ENCODE results near the gene LRRC47.

GRCh38 chr1:3837685-3838084 lies 41.4 kb upstream of the LRRC47 start:
- TF ChIP-seq EP300 (conservative IDR thresholded peaks at IDR 0.05; ENCODE audit: poor library complexity, severe bottlenecking): no peak
- TF ChIP-seq MXI1 (conservative IDR thresholded peaks at IDR 0.05; ENCODE audit: poor library complexity, severe bottlenecking): no peak
- TF ChIP-seq CTCF (IDR thresholded peaks at IDR 0.05; ENCODE audit: poor library complexity, severe bottlenecking): no peak
- TF ChIP-seq POLR2AphosphoS5 (IDR thresholded peaks at IDR 0.05): no peak

Measured in neural cell (in vitro differentiated cells).